Activated T-cell treated with anti-CD3 and anti-CD28 coated beads, Interleukin-2, amount 50 U/mL, for 24 hours (primary cell): ENCODE measurements around the gene LMAN1.

ENCODE experiments used
- DNase-seq: peaks from one replicate; pipeline ENCODE4 v3.0.0-alpha.2; 2020
- H3K27ac Mint-ChIP-seq: 2 replicates; pipeline ENCODE4 v1.8.0; 2020; ENCODE audit warnings: mild to moderate bottlenecking, mixed read lengths
- H3K27me3 Mint-ChIP-seq: 2 replicates; pipeline ENCODE4 v1.8.0; 2020; ENCODE audit warnings: mixed read lengths
- H3K36me3 Mint-ChIP-seq: 2 replicates; pipeline ENCODE4 v1.8.0; 2020; ENCODE audit warnings: low read depth, mixed read lengths
- H3K4me1 Mint-ChIP-seq: 2 replicates; pipeline ENCODE4 v1.8.0; 2020; ENCODE audit warnings: low read depth, mixed read lengths
- H3K4me3 Mint-ChIP-seq: 2 replicates; pipeline ENCODE4 v1.8.0; 2020; ENCODE audit warnings: mild to moderate bottlenecking, moderate library complexity, mixed read lengths
- H3K9me3 Mint-ChIP-seq: 2 replicates; pipeline ENCODE4 v1.8.0; 2020; ENCODE audit warnings: mixed read lengths

Gene LMAN1

DNA sequence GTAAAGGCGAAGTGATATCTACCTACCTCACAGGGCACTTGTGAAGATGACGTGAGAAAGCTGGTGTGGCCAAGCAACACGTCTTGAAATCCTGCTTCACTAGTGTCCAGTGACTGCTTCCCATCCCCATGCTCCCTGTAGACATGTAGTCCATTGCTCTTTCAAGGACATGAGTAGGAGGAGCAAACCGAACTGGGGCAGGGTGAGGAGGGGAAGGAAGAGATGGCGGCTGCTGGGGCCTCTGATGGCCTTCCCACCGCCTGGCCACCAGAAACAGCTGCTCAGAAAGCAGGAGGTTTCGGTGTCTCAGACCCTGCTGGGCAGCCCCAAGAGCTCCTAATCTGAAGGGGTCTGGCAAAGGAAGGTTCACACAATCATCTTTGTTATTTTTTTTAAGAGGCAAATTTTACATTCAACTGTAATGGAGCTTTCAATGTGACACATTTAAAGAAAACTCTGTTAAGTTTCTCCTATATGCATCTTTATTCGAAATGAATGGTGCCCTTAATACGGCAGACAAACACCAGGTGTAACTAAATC is 55.3 kb downstream of the LMAN1 start:
- H3K4me3 Mint-ChIP-seq = no peak overlapping the region
- H3K9me3 Mint-ChIP-seq = no peaks in the 10 kb centered on the region
- no peaks in the 10 kb centered on the region for H3K4me1 Mint-ChIP-seq
- DNase-seq = no peak
- no peak overlapping the region for H3K27ac Mint-ChIP-seq
- H3K36me3 Mint-ChIP-seq = no peaks in the 10 kb centered on the region
- H3K27me3 Mint-ChIP-seq = peaks cover 40% of the 10 kb centered on the region

DNA sequence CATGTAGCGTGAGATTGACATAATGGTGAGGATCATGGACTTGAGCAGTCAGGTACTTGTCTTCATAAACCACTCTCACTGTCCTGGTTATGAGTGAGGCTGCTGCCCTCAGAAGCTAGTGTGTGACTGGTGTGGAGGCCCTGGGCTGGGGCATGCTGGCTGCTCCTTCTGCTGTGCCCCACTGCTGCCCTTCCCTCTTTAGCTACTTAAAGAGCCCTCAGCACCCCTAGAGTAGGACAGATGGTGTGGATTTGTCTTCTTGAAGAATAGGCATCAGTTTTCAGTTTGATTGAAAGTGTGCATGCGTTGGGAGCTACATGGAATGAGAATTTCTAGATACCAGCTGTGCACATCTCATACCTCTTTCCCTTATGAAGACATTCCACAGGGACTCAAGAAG is 56.1 kb downstream of the LMAN1 start:
- no peaks in the 10 kb centered on the region for H3K36me3 Mint-ChIP-seq
- no peak for DNase-seq
- H3K9me3 Mint-ChIP-seq = no peaks in the 10 kb centered on the region
- H3K27me3 Mint-ChIP-seq = peaks cover 34% of the 10 kb centered on the region
- no peaks in the 10 kb centered on the region for H3K4me1 Mint-ChIP-seq
- no peak overlapping the region for H3K4me3 Mint-ChIP-seq
- no peak overlapping the region for H3K27ac Mint-ChIP-seq

DNA sequence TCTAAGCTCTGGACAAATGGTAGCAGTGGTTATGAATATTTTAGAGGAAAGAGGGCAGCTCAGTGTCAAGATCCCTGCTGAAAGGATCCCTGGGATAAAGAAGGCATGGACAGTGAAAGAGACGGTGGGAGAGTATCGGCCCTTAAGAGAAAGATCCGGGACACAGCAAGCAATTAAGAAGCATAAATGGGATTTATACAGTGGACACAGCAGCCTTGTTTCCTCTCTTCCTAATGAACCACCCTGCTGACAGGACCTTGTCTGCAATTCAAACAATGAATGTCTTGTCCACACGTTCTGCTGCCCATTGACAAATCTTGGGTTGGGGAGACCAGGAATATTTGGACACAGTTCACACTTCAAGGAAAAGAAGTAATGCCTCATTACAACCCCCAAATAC is 57.1 kb downstream of the LMAN1 start:
- H3K27me3 Mint-ChIP-seq = peaks cover 30% of the 10 kb centered on the region
- H3K4me1 Mint-ChIP-seq = no peaks in the 10 kb centered on the region
- H3K9me3 Mint-ChIP-seq = no peaks in the 10 kb centered on the region
- H3K4me3 Mint-ChIP-seq = no peak overlapping the region
- no peak overlapping the region for H3K27ac Mint-ChIP-seq
- H3K36me3 Mint-ChIP-seq = no peaks in the 10 kb centered on the region
- DNase-seq = no peak

DNA sequence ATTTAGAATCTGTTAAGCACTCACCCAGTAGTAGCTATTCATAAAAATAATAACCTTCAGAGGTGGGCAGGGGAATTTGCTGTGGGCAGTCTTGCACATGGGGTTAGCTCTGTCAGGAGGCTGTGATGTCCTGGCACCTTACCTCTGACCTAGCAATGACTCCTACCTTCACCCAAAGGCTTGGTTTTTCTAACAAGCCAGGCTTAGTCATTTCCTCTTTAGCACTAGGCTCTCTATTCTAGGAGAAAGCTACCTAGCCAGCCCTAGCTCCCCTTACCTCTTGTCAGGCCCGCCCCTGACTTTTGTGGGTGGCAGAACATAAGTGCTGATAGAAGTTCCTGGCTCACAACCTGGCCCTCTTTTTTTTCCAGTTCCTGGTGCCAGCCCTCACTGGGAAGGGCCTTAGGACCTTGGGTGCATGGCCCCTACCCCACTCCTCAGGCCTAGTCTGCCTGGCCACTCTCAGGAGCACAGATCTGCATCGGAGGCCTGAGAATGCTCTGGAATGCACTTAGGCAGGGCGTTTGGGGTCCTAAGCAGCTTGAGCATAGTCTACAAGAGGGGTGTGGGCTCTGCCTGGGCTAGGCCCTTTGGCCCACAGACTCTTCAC is 58.3 kb downstream of the LMAN1 start:
- Mint-ChIP-seq H3K27ac (no peak overlapping the region), H3K4me3 (no peak overlapping the region), H3K36me3 (no peaks in the 10 kb centered on the region), H3K4me1 (no peaks in the 10 kb centered on the region), H3K9me3 (no peaks in the 10 kb centered on the region), H3K27me3 (peaks cover 24% of the 10 kb centered on the region)
- no peak for DNase-seq

DNA sequence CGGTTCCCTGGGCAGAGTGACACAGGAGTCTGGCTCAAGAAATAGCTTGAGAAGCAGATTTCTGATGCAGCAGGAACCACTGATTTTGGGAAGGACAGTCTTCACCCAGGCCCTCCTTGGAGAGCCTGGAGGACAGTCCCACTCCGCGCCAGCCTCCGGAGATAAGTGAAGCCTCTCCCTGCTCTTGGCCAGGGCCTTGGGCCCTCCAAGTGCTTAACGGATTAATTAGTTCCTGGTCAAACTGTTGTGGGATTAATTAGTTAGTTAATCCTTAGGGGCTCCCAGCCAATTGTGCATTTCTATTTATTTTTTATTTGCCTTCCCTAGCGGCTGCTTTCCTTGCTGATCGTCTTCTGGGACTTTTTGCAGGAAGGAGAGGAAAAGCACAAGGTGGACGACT is 60.2 kb downstream of the LMAN1 start:
- H3K27ac Mint-ChIP-seq = no peak overlapping the region

DNA sequence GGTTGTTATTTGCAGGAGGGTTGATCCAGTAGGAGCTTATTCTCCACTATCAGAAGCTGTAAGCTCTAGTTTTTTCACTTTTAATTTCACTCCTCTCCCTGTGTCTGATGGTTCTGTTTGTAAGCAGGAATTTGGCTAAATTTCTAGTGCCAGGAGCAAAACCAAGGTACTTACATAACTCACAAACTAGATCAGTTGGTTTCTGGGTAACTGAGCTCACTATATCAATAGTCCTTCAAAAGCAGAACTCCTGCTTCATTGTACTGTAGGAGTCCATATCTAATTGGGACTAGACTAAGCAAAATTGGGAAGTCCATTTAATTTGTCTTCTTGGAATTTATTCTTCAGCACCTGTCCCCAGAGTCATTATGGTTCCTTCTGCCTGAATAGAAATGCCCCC is 65.7 kb downstream of the LMAN1 start:
- no peak for DNase-seq
- Mint-ChIP-seq H3K36me3 (no peaks in the 10 kb centered on the region), H3K9me3 (no peaks in the 10 kb centered on the region), H3K27ac (no peak overlapping the region), H3K27me3 (peaks cover 49% of the 10 kb centered on the region), H3K4me1 (no peaks in the 10 kb centered on the region), H3K4me3 (no peak overlapping the region)

More for the DNA sequence above, 60.2 kb downstream of the LMAN1 start:
- Mint-ChIP-seq H3K4me3 (no peak overlapping the region), H3K9me3 (no peaks in the 10 kb centered on the region), H3K4me1 (no peaks in the 10 kb centered on the region), H3K27me3 (peaks cover 29% of the 10 kb centered on the region), H3K36me3 (no peaks in the 10 kb centered on the region)
- DNase-seq = no peak

DNA sequence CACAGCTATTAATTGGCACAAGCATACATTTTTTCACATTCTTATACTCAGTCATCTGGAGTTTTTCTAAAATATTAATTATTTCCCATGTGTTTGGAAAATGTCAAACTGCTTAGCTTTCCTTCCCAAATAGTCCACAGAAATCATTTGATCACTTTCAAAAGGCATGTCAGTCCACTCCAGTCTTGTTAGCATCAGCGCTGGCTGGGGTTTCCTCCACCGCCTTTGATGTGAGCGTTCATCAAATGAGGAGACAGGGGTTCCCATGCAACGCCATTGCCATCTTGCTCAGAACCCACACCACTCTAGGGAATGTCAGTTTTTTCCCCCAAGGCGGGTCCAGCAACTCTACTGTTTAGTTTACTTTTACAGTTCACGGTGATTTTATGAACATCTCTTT is 72.7 kb downstream of the LMAN1 start:
- Mint-ChIP-seq H3K27me3 (peaks cover 60% of the 10 kb centered on the region), H3K27ac (no peak overlapping the region), H3K4me1 (no peaks in the 10 kb centered on the region), H3K36me3 (no peaks in the 10 kb centered on the region), H3K4me3 (no peak overlapping the region), H3K9me3 (no peaks in the 10 kb centered on the region)
- DNase-seq = no peak

DNA sequence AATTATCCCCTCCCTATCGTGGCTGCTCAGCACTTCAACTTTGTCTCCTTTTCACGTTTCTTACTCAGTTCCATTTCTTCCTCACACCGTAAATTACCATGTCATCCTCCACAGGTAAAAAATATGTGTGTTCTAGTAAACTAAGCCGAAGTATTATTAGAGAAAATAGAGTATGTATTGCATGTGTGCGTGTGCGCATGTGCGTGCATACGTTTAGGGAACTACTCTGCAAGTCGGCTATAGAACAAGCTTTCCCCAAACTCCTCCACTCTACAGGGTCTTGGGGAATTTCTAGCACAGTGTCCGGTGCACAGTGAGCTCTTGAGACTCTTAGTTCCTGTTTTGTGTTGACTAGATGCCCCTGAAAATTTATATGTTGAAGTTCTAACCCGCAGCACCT is 76.7 kb downstream of the LMAN1 start:
- H3K36me3 Mint-ChIP-seq = no peaks in the 10 kb centered on the region
- H3K27me3 Mint-ChIP-seq = peaks cover 79% of the 10 kb centered on the region
- no peak for DNase-seq
- H3K4me3 Mint-ChIP-seq = no peak overlapping the region
- no peaks in the 10 kb centered on the region for H3K4me1 Mint-ChIP-seq
- H3K27ac Mint-ChIP-seq = no peak overlapping the region
- no peaks in the 10 kb centered on the region for H3K9me3 Mint-ChIP-seq

DNA sequence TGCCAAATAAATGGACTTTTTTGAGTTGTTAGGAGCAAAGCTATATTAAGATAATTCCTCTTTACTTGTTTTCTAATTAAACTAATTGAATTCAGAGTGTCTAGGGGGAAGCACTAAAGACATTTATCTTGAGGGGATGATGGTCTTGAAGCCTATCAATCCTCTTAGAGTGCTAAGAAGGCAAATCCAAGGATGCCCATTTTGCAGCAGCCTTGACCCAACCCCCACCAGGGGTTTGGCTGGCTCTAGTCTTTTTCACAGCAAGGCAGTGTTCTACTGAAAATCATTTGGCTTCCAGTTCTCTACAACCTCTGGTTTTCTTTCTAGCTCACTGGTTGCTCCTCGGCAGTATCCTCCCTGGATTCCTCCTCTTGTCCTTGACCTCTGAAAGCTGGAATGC is 79.3 kb downstream of the LMAN1 start:
- no peak for DNase-seq
- H3K36me3 Mint-ChIP-seq = no peaks in the 10 kb centered on the region
- H3K4me1 Mint-ChIP-seq = peaks cover under 1% of the 10 kb centered on the region
- H3K4me3 Mint-ChIP-seq = no peak overlapping the region
- no peaks in the 10 kb centered on the region for H3K9me3 Mint-ChIP-seq
- no peak overlapping the region for H3K27ac Mint-ChIP-seq
- H3K27me3 Mint-ChIP-seq = peaks cover 80% of the 10 kb centered on the region

DNA sequence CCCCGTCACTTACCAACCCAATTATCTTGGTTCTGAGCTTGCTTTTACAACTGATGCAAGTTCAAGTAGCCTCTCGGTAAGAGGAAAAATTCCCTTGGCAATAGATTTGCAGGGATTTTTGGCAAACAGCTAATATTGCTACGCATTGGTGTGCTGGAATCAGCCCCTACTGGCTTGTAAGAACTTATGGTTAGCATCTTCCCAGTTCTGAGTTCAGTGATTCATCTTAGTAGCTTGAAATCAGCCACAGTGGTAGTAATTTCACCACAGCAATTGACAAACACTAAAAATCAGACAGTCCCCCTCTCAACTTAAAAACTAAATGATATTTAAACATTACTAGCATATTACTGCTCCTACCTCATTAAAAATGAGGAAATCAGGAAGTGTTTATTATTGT is 79.9 kb downstream of the LMAN1 start:
- Mint-ChIP-seq H3K4me1 (peaks cover 2% of the 10 kb centered on the region), H3K36me3 (no peaks in the 10 kb centered on the region), H3K27me3 (peaks cover 80% of the 10 kb centered on the region), H3K9me3 (no peaks in the 10 kb centered on the region), H3K27ac (no peak overlapping the region), H3K4me3 (no peak overlapping the region)
- DNase-seq = no peak

DNA sequence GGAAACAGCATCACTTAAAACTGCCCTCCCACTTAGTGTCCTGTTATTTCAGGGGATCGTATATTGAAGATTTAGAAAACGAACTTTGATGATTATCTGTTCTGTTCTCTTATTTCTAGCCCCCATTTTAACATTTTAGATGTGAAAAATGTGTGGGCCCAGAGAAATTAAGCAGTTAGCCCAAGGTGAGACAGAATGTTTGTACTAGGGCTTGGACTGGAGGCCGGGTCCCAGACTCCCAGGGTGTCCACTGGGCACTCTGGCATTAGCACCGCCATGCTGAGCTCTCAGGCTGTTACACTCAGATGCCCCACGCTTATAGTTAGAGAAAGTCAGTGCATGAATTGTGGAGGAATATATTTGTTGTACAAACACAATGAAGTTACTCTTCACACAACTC is 80.3 kb downstream of the LMAN1 start:
- no peak for DNase-seq
- no peaks in the 10 kb centered on the region for H3K9me3 Mint-ChIP-seq
- no peak overlapping the region for H3K27ac Mint-ChIP-seq
- H3K4me1 Mint-ChIP-seq = peaks cover 4% of the 10 kb centered on the region
- no peak overlapping the region for H3K4me3 Mint-ChIP-seq
- peaks cover 81% of the 10 kb centered on the region for H3K27me3 Mint-ChIP-seq
- no peaks in the 10 kb centered on the region for H3K36me3 Mint-ChIP-seq
